IMR-90 (cell line): ENCODE data around the gene LRRC10. TPM values are rescaled to one million over a fixed set of nuclear protein-coding genes. Genes with fewer than 3 reads are reported as not detected.

Experiments used
- ATAC-seq: fragments of 200-7000 bp; cut with Tn5 transposase; 2 replicates; pipeline ENCODE4 v1.9.1; 2020; ENCODE audit warnings: low read depth, mild to moderate bottlenecking, moderate library complexity
- BruUV-seq: library from RNA; stranded (reverse); fragments of 400-500 nt; replicated peaks from 2 replicates; lab custom pipeline; 2021; lab: Mats Ljungman, UMichigan
- CTCF ChIA-PET: fragments of 300-600 bp; formaldehyde crosslinking; extraction: SDS; loops from one replicate; lab custom pipeline; 2021; ENCODE audit warnings: antibody characterized with exemption; lab: Yijun Ruan, JAX
- POLR2A ChIA-PET: fragments of 300-600 bp; sonication (Branson Sonifier 250); formaldehyde crosslinking; loops from one replicate; lab custom pipeline; 2022; ENCODE audit warnings: antibody characterized with exemption; ENCODE audit not compliant: unreplicated experiment; lab: Charles Lee
- DNase-seq: peaks from one replicate; pipeline ENCODE4 v3.0.0; 2013
- H2AFZ ChIP-seq: replicated peaks from 2 replicates; pipeline ENCODE3; 2013; ENCODE audit warnings: low read length, mild to moderate bottlenecking; ENCODE audit not compliant: poor library complexity
- H2AK5ac ChIP-seq: 2 replicates; pipeline ENCODE4 v1.6.1; 2013; ENCODE audit warnings: low read depth, low read length, inconsistent platforms
- H2AK9ac ChIP-seq: replicated peaks from 2 replicates; pipeline ENCODE3; 2013; ENCODE audit warnings: mild to moderate bottlenecking, low read depth, low read length, moderate library complexity; ENCODE audit not compliant: poor library complexity
- H2BK120ac ChIP-seq: 2 replicates; pipeline ENCODE4 v1.6.1; 2013; ENCODE audit warnings: low read depth, low read length, inconsistent platforms
- H2BK15ac ChIP-seq: 3 replicates; pipeline ENCODE4 v1.6.1; 2013; ENCODE audit warnings: low read depth, low read length, inconsistent platforms
- H2BK20ac ChIP-seq: 2 replicates; pipeline ENCODE4 v1.6.1; 2013; ENCODE audit warnings: low read depth, mild to moderate bottlenecking, inconsistent platforms, low read length, moderate library complexity
- H2BK5ac ChIP-seq: 2 replicates; pipeline ENCODE4 v1.6.1; 2013; ENCODE audit warnings: mild to moderate bottlenecking, low read depth, low read length, inconsistent platforms; ENCODE audit not compliant: poor library complexity, severe bottlenecking
- H3K14ac ChIP-seq: replicated peaks from 2 replicates; pipeline ENCODE4 v1.6.1; 2013; ENCODE audit warnings: low read depth, low read length, inconsistent platforms
- H3K18ac ChIP-seq: 2 replicates; pipeline ENCODE4 v1.6.1; 2013; ENCODE audit warnings: low read depth, low read length, control low read depth
- H3K23ac ChIP-seq: 2 replicates; pipeline ENCODE4 v1.6.1; 2013; ENCODE audit warnings: low read depth, low read length, inconsistent platforms
- H3K27ac ChIP-seq: 2 replicates; pipeline ENCODE4 v1.5.1; 2013; ENCODE audit warnings: mild to moderate bottlenecking, control low read depth, low read length; ENCODE audit not compliant: insufficient read depth
- H3K27me3 ChIP-seq: 2 replicates; pipeline ENCODE4 v1.6.1; 2013; ENCODE audit warnings: low read length; ENCODE audit not compliant: control insufficient read depth, insufficient read depth
- H3K36me3 ChIP-seq: 2 replicates; pipeline ENCODE4 v1.6.1; 2013; ENCODE audit warnings: low read length, mixed read lengths; ENCODE audit not compliant: control insufficient read depth, insufficient read depth
- H3K4ac ChIP-seq: 2 replicates; pipeline ENCODE4 v1.6.1; 2013; ENCODE audit warnings: low read depth, low read length, inconsistent platforms
- H3K4me1 ChIP-seq: 2 replicates; pipeline ENCODE4 v1.6.1; 2013; ENCODE audit warnings: low read length, mixed read lengths; ENCODE audit not compliant: control insufficient read depth, insufficient read depth
- H3K4me2 ChIP-seq: 2 replicates; pipeline ENCODE4 v1.6.1; 2013; ENCODE audit warnings: low read depth, mild to moderate bottlenecking, control low read depth, low read length, moderate library complexity
- H3K4me3 ChIP-seq: 2 replicates; pipeline ENCODE4 v1.5.1; 2013; ENCODE audit warnings: low read depth, mild to moderate bottlenecking, control low read depth, low read length, moderate library complexity; ENCODE audit not compliant: insufficient read depth
- H3K56ac ChIP-seq: 2 replicates; pipeline ENCODE4 v1.6.1; 2013; ENCODE audit warnings: low read length, inconsistent platforms; ENCODE audit not compliant: insufficient read depth; ENCODE audit errors: extremely low read depth
- H3K79me1 ChIP-seq, 2 experiments: 2 replicates each; pipeline ENCODE4 v1.6.1; 2013; ENCODE audit warnings: low read length in 2 of 2, inconsistent platforms in 1 of 2, low read depth in 1 of 2
- H3K9ac ChIP-seq: 2 replicates; pipeline ENCODE4 v1.6.1; 2013; ENCODE audit warnings: low read depth, low read length, control low read depth
- H3K9me1 ChIP-seq: 2 replicates; pipeline ENCODE4 v1.6.1; 2013; ENCODE audit warnings: low read length, inconsistent platforms; ENCODE audit not compliant: insufficient read depth
- H3K9me3 ChIP-seq: 2 replicates; pipeline ENCODE4 v1.6.1; 2013; ENCODE audit warnings: low read length; ENCODE audit not compliant: control insufficient read depth, insufficient read depth
- H4K20me1 ChIP-seq: 2 replicates; pipeline ENCODE4 v1.6.1; 2013; ENCODE audit warnings: low read length, inconsistent platforms; ENCODE audit not compliant: insufficient read depth
- H4K5ac ChIP-seq: 2 replicates; pipeline ENCODE4 v1.6.1; 2013; ENCODE audit warnings: mild to moderate bottlenecking, low read depth, low read length, control low read depth
- H4K8ac ChIP-seq, 2 experiments: 2 replicates each; pipeline ENCODE4 v1.6.1; 2013; ENCODE audit warnings: low read depth in 2 of 2, low read length in 2 of 2, control low read depth in 1 of 2, inconsistent platforms in 1 of 2
- H4K91ac ChIP-seq: 2 replicates; pipeline ENCODE4 v1.6.1; 2013; ENCODE audit warnings: low read depth, low read length, inconsistent platforms; ENCODE audit not compliant: insufficient read depth
- FOS ChIP-seq: fragments of 150-350 bp; IDR thresholded peaks from 2 replicates; pipeline ENCODE4 v1.6.1; 2016; ENCODE audit warnings: low read depth, low read length
- MAZ ChIP-seq: IDR thresholded peaks from 2 replicates; pipeline ENCODE4 v1.6.1; 2012; ENCODE audit warnings: low read depth, mild to moderate bottlenecking, low read length, improper control_type of control experiment, moderate library complexity, borderline replicate concordance
- RAD21 ChIP-seq: IDR thresholded peaks from 2 replicates; pipeline ENCODE4 v1.6.1; 2012; ENCODE audit warnings: low read length, improper control_type of control experiment
- WGBS, 2 experiments: methylation state at CpG; one replicate each; pipeline versions ENCODE4 v1.1.5 to v1.1.7; 2013; ENCODE audit warnings: missing lambda C conversion rate in 2 of 2; ENCODE audit not compliant: insufficient read length in 1 of 2; ENCODE audit errors: extremely low coverage in 2 of 2; 5-methylcytosine and 5-hydroxymethylcytosine counted together
- dilution Hi-C: fragments of 300-500 bp; cut with HindIII; formaldehyde crosslinking; loops from one replicate; pipeline ENCODE4 v1.14.3; 2018; ENCODE audit warnings: low sequenced_read_pairs; ENCODE audit not compliant: unreplicated experiment
- in situ Hi-C: fragments of 300-500 bp; cut with MboI; formaldehyde crosslinking; loops from 3 replicates; pipeline ENCODE4 v1.14.3; 2019; ENCODE audit warnings: low sequenced_read_pairs, inconsistent platforms, mixed read lengths
- intact Hi-C: fragments of 100-400 bp; cut with micrococcal nuclease; formaldehyde crosslinking; loops from 2 replicates; pipeline ENCODE4 v1.10.0; 2022
- polyA plus RNA-seq, 3 experiments: library from polyadenylated mRNA; depleted of rRNA; stranded (reverse); fragments of >200 nt; gene quantifications; 2 replicates each; pipeline ENCODE4 v1.2.3, GENCODE V29; 2012; ENCODE audit warnings: low replicate concordance in 1 of 3
- total RNA-seq: library from RNA; depleted of rRNA; stranded (reverse); fragments of >200 nt; gene quantifications from 2 replicates; pipeline ENCODE4 v1.2.3, GENCODE V29; 2012

Gene LRRC10
- total and polyA plus RNA-seq, 2 of the 4 experiments (the other 2 are of a cell fraction), result not detected

GRCh38 chr12:69642531-69642930, 31.8 kb upstream of the LRRC10 start:
- TF ChIP-seq RAD21, result no peak
- no peak for TF ChIP-seq FOS
- TF ChIP-seq MAZ, result no peak
- Histone ChIP-seq H3K79me1 (no peaks in the 10 kb centered on the region), H4K91ac (no peak overlapping the region), H2BK5ac (no peak overlapping the region), H2BK15ac (no peak overlapping the region), H2BK20ac (no peak overlapping the region), H3K4ac (no peak overlapping the region), H3K18ac (no peak overlapping the region), H3K9me1 (peaks cover 2% of the 10 kb centered on the region; the same call in 1 of the 2 replicates), H3K27ac (no peak overlapping the region), H4K20me1 (no peaks in the 10 kb centered on the region), H4K5ac (no peak overlapping the region), H3K27me3 (no peaks in the 10 kb centered on the region), H3K14ac (no peak overlapping the region), H3K4me3 (no peak overlapping the region), H2BK120ac (no peak overlapping the region), H2AFZ (no peak overlapping the region), H3K56ac (no peak overlapping the region), H3K9ac (no peak overlapping the region), H2AK5ac (no peak overlapping the region), H4K8ac (no peak overlapping the region), H3K4me2 (no peak overlapping the region), H2AK9ac (no peak overlapping the region), H3K36me3 (no peaks in the 10 kb centered on the region), H3K4me1 (no peaks in the 10 kb centered on the region), H3K9me3 (no peaks in the 10 kb centered on the region), H3K23ac (no peak overlapping the region)
- ATAC-seq (no peak), DNase-seq (no peak)
- 80% methylated on average over 2 of the region's 6 CpGs; no CpG with 5 or more reads in 1 of the 2 experiments for WGBS, 2 experiments
- intact Hi-C loops, result no loop called here
- POLR2A ChIA-PET, result no interaction called here
- no TSS peak for BruUV-seq
- in situ Hi-C loops, result no loop called here
- dilution Hi-C loops, result no loop called here
- CTCF ChIA-PET, result no interaction called here
